Panc1 (cell line): ENCODE measurements around the gene ERC2. TPM values are rescaled to one million over a fixed set of nuclear protein-coding genes. Genes with fewer than 3 reads are reported as not detected.

Experiments used
- ATAC-seq: fragments of 200-7000 bp; cut with Tn5 transposase; 2 replicates; pipeline ENCODE4 v1.9.1; 2020; ENCODE audit warnings: mild to moderate bottlenecking, moderate library complexity
- BruUV-seq: library from RNA; stranded (reverse); fragments of 400-500 nt; replicated peaks from 2 replicates; lab custom pipeline; 2021; lab: Mats Ljungman, UMichigan
- CTCF ChIA-PET: fragments of 300-600 bp; sonication (Branson Sonifier 250); formaldehyde crosslinking; loops from one replicate; lab custom pipeline; 2022; ENCODE audit warnings: antibody characterized with exemption; lab: Charles Lee
- POLR2A ChIA-PET: fragments of 300-600 bp; sonication (Branson Sonifier 250); formaldehyde crosslinking; loops from one replicate; lab custom pipeline; 2022; ENCODE audit warnings: antibody characterized with exemption; lab: Charles Lee
- DNase-seq: peaks from one replicate; pipeline ENCODE4 v3.0.0-alpha.2; 2010; ENCODE audit warnings: low read depth, low spot score
- H3K27ac ChIP-seq: 2 replicates; pipeline ENCODE4 v1.5.1; 2011; ENCODE audit warnings: mild to moderate bottlenecking, low read length, inconsistent platforms
- H3K27me3 ChIP-seq: fragments of 200-500 bp; sonication (Bioruptor generic); 2 replicates; pipeline ENCODE4 v1.6.0; 2014; ENCODE audit warnings: low read length, inconsistent platforms; ENCODE audit not compliant: control insufficient read depth, insufficient read depth
- H3K36me3 ChIP-seq: fragments of 200-500 bp; sonication (Bioruptor generic); 2 replicates; pipeline ENCODE4 v1.5.1; 2014; ENCODE audit warnings: inconsistent platforms, mild to moderate bottlenecking, low read length, moderate library complexity; ENCODE audit not compliant: control insufficient read depth, insufficient read depth
- H3K4me1 ChIP-seq: 2 replicates; pipeline ENCODE4 v1.5.1; 2011; ENCODE audit warnings: inconsistent platforms, mild to moderate bottlenecking, low read length, moderate library complexity; ENCODE audit not compliant: control insufficient read depth, insufficient read depth
- H3K4me3 ChIP-seq, 2 experiments: 2 replicates each; pipeline ENCODE4 v1.5.1; 2011 to 2012; ENCODE audit warnings: low read depth in 2 of 2, low read length in 2 of 2, mild to moderate bottlenecking in 2 of 2, inconsistent platforms in 1 of 2, moderate library complexity in 1 of 2
- H3K9me3 ChIP-seq: fragments of 200-500 bp; sonication (Bioruptor generic); 2 replicates; pipeline ENCODE4 v1.5.1; 2014; ENCODE audit warnings: low read depth, mild to moderate bottlenecking, inconsistent platforms, low read length, moderate library complexity; ENCODE audit not compliant: control insufficient read depth, insufficient read depth
- POLR2AphosphoS5 ChIP-seq: IDR thresholded peaks from 2 replicates; pipeline ENCODE4 v1.6.1; 2012; ENCODE audit warnings: mild to moderate bottlenecking, low read depth, low read length, moderate library complexity
- SIN3A ChIP-seq: IDR thresholded peaks from 2 replicates; pipeline ENCODE4 v1.6.1; 2012; ENCODE audit warnings: low read depth, mild to moderate bottlenecking, low read length, moderate library complexity, borderline replicate concordance; ENCODE audit not compliant: insufficient read depth
- TCF7L2 ChIP-seq: IDR thresholded peaks from 2 replicates; pipeline ENCODE4 v1.6.1; 2011; ENCODE audit warnings: mild to moderate bottlenecking, low read depth, low read length, inconsistent platforms
- in situ Hi-C: cut with HindIII; loops from 2 replicates; pipeline ENCODE4 v1.10.0; 2016; ENCODE audit warnings: low sequenced_read_pairs, low pct_unique_long_range_greater_than_20kb
- intact Hi-C: fragments of 100-400 bp; cut with micrococcal nuclease; formaldehyde crosslinking; loops from one replicate; pipeline ENCODE4 v1.10.0; 2022; ENCODE audit not compliant: unreplicated experiment
- total RNA-seq: library from RNA; stranded (reverse); gene quantifications from one replicate; pipeline ENCODE4 v1.2.1, GENCODE V29; 2021; ENCODE audit not compliant: unreplicated experiment
- TF ChIP-seq, protein P1 (sequence below), 2 experiments: IDR thresholded peaks; 2 replicates each; pipeline ENCODE4 v1.6.1; 2011 to 2012; ENCODE audit warnings: low read depth in 2 of 2, control low read depth in 1 of 2, low read length in 1 of 2, mild to moderate bottlenecking in 1 of 2, moderate library complexity in 1 of 2; ENCODE audit not compliant: insufficient read depth in 1 of 2
- TF ChIP-seq, protein P2 (sequence below): fragments of 450-650 bp; IDR thresholded peaks from 2 replicates; pipeline ENCODE4 v1.5.1; 2017; ENCODE audit warnings: mild to moderate bottlenecking

Gene ERC2
- total RNA-seq, 1 experiment from 2014 or later: 0.33 TPM

DNA sequence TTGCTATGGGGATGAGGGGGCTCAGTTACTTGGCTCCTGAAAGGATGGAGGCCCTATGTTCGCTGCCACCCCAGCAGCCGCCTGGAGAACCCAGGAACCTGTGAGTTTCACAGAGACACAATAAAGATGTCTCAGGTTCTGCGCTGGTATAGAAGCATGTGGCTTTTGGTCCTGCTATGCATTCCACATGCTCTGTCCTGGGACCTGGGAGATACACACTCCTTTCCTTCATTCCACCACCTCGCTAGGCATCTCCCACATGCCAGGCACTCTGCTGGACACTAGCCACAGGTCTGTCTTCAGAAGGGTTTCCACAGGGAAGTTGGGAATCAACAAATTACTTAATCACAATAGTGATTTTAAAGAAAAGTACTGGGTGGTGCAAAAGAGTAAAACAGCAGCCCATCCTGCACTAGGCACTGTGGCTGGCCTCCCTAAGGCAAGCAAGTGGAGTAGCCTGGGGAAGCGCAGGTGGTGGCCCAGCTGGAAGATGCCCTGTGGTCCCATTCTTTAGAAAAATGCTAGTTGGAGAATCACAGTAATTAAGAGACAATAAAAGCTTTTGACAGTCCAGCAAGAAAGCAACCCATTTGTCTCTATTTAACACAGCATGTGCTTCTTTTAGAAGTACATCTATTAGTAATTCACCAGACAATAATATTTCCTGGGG is 572.2 kb downstream of the ERC2 start:
- BruUV-seq: no TSS peak
- H3K4me1 ChIP-seq: no peaks in the 10 kb centered on the region
- H3K36me3 ChIP-seq: no peaks in the 10 kb centered on the region
- in situ Hi-C loops: no loop called here
- H3K4me3 ChIP-seq: no peak overlapping the region
- ATAC-seq (no peak), DNase-seq (no peak)
- H3K27ac ChIP-seq: no peak overlapping the region
- TF ChIP-seq POLR2AphosphoS5 (no peak), TCF7L2 (no peak), SIN3A (no peak)
- TF ChIP-seq, protein P1, sequence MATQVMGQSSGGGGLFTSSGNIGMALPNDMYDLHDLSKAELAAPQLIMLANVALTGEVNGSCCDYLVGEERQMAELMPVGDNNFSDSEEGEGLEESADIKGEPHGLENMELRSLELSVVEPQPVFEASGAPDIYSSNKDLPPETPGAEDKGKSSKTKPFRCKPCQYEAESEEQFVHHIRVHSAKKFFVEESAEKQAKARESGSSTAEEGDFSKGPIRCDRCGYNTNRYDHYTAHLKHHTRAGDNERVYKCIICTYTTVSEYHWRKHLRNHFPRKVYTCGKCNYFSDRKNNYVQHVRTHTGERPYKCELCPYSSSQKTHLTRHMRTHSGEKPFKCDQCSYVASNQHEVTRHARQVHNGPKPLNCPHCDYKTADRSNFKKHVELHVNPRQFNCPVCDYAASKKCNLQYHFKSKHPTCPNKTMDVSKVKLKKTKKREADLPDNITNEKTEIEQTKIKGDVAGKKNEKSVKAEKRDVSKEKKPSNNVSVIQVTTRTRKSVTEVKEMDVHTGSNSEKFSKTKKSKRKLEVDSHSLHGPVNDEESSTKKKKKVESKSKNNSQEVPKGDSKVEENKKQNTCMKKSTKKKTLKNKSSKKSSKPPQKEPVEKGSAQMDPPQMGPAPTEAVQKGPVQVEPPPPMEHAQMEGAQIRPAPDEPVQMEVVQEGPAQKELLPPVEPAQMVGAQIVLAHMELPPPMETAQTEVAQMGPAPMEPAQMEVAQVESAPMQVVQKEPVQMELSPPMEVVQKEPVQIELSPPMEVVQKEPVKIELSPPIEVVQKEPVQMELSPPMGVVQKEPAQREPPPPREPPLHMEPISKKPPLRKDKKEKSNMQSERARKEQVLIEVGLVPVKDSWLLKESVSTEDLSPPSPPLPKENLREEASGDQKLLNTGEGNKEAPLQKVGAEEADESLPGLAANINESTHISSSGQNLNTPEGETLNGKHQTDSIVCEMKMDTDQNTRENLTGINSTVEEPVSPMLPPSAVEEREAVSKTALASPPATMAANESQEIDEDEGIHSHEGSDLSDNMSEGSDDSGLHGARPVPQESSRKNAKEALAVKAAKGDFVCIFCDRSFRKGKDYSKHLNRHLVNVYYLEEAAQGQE (IDR thresholded peaks at IDR 0.05; ENCODE audit: insufficient read depth in 1 of 2, low read depth in 2 of 2, low read length in 1 of 2): no peak
- TF ChIP-seq, protein P2, sequence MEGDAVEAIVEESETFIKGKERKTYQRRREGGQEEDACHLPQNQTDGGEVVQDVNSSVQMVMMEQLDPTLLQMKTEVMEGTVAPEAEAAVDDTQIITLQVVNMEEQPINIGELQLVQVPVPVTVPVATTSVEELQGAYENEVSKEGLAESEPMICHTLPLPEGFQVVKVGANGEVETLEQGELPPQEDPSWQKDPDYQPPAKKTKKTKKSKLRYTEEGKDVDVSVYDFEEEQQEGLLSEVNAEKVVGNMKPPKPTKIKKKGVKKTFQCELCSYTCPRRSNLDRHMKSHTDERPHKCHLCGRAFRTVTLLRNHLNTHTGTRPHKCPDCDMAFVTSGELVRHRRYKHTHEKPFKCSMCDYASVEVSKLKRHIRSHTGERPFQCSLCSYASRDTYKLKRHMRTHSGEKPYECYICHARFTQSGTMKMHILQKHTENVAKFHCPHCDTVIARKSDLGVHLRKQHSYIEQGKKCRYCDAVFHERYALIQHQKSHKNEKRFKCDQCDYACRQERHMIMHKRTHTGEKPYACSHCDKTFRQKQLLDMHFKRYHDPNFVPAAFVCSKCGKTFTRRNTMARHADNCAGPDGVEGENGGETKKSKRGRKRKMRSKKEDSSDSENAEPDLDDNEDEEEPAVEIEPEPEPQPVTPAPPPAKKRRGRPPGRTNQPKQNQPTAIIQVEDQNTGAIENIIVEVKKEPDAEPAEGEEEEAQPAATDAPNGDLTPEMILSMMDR: no peak
- POLR2A ChIA-PET: no interaction called here
- H3K27me3 ChIP-seq: no peaks in the 10 kb centered on the region
- no peaks in the 10 kb centered on the region for H3K9me3 ChIP-seq
- CTCF ChIA-PET: no interaction called here
- intact Hi-C loops: loop anchor here (5.0 kb wide), 1 partner anchor 1059 kb away; no protein-coding TSS in a partner anchor

DNA sequence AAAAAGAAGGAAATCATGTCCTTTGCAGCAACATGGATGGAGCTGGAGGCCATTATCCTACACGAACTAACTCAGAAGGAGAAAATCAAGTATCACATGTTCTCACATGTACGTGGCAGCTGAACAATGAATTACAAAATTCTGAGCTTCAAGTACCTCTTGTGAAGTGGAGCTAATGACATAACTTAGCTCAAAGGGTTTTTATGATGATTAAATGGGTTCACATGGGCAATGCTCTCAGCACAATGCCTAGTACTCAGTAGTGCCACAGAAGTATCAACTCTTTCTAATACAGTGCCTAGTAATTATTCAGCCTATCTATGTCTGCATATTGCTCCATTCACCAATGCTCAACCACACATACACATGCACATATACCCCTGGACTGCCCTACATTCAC is 573.7 kb downstream of the ERC2 start:
- CTCF ChIA-PET: no interaction called here
- Histone ChIP-seq H3K27me3 (no peaks in the 10 kb centered on the region), H3K4me1 (no peaks in the 10 kb centered on the region), H3K36me3 (no peaks in the 10 kb centered on the region), H3K27ac (no peak overlapping the region), H3K9me3 (no peaks in the 10 kb centered on the region), H3K4me3 (no peak overlapping the region)
- in situ Hi-C loops: no loop called here
- POLR2A ChIA-PET: no interaction called here
- BruUV-seq: no TSS peak
- DNase-seq (no peak), ATAC-seq (no peak)
- intact Hi-C loops: loop anchor here (5.0 kb wide), 1 partner anchor 1057 kb away; no protein-coding TSS in a partner anchor
- TF ChIP-seq POLR2AphosphoS5 (no peak), TCF7L2 (no peak), SIN3A (no peak)
- TF ChIP-seq, protein P1 (IDR thresholded peaks at IDR 0.05; ENCODE audit: insufficient read depth in 1 of 2, low read depth in 2 of 2, low read length in 1 of 2): no peak
- TF ChIP-seq, protein P2: no peak
